ENCODE measurements around the gene TUBB3. TPM values are rescaled to one million over a fixed set of nuclear protein-coding genes. Genes with fewer than 3 reads are reported as not detected.
"Not testable (repeated sequence)": the region's sequence is repeated elsewhere in the genome, so short reads cannot be mapped to it uniquely, and the experiment has no call there.

TUBB3 gene
- total RNA-seq, 2 experiments from 2014 or later: not detected

DNA sequence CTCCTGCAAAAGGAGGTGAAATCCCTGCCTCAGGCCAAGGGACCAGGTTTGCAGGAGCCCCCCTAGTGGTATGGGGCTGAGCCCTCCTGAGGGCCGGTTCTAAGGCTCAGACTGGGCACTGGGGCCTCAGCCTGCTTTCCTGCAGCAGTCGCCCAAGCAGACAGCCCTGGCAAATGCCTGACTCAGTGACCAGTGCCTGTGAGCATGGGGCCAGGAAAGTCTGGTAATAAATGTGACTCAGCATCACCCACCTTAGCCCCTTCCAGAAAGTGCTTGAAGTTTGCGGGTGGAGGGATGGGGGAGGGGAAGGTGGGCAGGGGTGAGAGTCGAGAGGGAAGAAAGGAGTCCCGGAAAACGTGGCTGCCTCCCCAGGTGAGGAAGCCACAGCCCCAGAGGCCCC lies 2.4 kb upstream of the TUBB3 start:
- Mint-ChIP-seq H3K9me3 (no peaks in the 10 kb centered on the region), H3K4me1 (peaks cover 39% of the 10 kb centered on the region), H3K36me3 (no peaks in the 10 kb centered on the region), H3K27ac (no peak overlapping the region), H3K4me3 (no peak overlapping the region), H3K27me3 (peaks cover 62% of the 10 kb centered on the region)
- no peak for DNase-seq

DNA sequence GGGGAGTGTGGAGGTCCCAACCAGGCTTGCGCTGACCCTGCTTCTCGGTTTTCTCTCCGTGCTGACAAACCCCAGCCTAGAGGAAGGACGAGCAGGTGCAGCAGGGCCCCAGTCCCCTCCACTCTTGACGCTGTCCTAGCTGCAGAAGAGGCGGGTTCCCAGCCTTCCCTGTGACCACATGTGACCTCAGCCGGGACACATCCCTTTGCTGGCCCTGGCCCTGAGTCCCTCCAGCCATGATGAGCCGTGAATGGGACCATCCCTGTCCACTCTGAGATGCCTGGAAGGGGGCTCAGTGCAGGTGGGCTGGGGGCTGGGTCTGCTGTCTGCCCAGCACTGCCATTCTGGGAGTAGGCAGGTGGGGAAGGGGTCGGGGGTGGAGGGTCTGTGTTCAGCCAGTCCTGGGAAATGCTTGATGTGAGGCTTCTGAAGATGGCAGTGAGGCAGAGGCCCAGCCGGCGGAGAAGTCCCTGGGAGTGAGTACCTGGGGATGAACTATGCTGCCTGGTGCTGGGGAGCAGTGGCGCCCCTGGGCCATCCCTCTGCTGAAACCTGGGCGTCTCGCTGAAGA lies 1.9 kb upstream of the TUBB3 start:
- Mint-ChIP-seq H3K4me1 (peaks cover 39% of the 10 kb centered on the region), H3K9me3 (no peaks in the 10 kb centered on the region), H3K27me3 (peaks cover 62% of the 10 kb centered on the region), H3K4me3 (no peak overlapping the region), H3K27ac (no peak overlapping the region), H3K36me3 (no peaks in the 10 kb centered on the region)
- no peak for DNase-seq

DNA sequence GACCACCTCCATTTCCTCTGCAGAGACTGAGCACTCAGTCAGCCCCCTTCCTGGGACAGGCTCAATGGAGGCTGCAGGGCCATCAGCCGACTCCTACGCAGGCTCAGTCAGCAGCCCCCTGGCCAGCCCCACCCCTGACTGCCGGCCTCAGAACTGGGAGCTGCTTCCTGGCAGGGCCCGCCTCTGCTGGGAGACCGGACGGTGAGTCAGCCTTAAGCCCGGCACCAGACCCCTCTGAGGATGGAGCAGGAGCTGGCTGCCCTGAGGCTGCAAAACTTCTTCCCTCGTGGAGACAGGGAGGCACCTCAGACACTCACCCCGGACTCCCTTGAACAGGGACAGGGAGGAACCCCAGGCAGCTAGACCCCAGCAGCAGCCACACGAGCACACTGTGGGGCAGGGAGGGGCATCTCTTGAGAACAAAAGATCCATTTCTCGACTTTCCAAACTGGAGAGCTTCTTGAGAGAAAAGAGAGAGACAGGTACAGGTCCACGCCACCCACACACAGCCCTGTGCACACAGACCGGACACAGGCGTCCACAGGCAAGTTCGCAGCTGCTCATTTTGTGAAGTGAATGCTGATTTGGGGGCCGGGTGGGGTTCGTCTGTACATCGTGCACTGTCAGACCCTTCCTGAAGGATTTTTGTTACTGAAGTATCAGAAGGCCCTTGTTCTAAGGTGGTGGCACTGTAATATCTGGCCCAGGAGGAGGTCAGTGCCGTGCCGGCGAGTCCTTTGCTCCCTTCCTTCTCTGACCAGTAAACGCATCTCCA lies 1.3 kb upstream of the TUBB3 start:
- H3K4me3 Mint-ChIP-seq: no peak overlapping the region
- H3K4me1 Mint-ChIP-seq: peaks cover 39% of the 10 kb centered on the region
- DNase-seq: no peak
- no peaks in the 10 kb centered on the region for H3K36me3 Mint-ChIP-seq
- no peak overlapping the region for H3K27ac Mint-ChIP-seq
- H3K27me3 Mint-ChIP-seq: peaks cover 68% of the 10 kb centered on the region
- H3K9me3 Mint-ChIP-seq: no peaks in the 10 kb centered on the region

DNA sequence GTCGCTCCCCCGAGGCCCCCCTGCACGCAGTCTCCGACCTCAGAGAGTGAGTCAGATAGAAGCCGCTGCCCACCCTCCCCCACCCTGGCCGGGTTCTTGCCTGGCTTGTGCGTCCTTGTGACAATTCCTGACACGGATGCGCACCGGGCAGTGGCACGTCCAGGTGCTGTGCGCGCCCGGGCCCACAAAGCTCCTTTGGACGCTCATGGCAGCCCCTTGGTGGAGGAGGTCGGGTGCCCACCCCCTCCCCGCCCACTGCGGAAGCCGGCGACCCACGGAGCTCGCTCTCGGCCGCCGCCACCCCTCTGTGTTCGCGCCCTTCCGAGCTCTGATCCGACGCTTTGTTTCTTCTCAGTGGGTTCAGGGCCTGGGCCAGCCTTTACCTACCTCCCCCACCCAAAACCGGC lies 662 bp upstream of the TUBB3 start:
- peak; percentile 45 for DNase-seq
- Mint-ChIP-seq H3K27me3 (peaks cover 70% of the 10 kb centered on the region), H3K4me1 (peaks cover 37% of the 10 kb centered on the region), H3K9me3 (no peaks in the 10 kb centered on the region), H3K27ac (no peak overlapping the region), H3K4me3 (no peak overlapping the region), H3K36me3 (no peaks in the 10 kb centered on the region)

DNA sequence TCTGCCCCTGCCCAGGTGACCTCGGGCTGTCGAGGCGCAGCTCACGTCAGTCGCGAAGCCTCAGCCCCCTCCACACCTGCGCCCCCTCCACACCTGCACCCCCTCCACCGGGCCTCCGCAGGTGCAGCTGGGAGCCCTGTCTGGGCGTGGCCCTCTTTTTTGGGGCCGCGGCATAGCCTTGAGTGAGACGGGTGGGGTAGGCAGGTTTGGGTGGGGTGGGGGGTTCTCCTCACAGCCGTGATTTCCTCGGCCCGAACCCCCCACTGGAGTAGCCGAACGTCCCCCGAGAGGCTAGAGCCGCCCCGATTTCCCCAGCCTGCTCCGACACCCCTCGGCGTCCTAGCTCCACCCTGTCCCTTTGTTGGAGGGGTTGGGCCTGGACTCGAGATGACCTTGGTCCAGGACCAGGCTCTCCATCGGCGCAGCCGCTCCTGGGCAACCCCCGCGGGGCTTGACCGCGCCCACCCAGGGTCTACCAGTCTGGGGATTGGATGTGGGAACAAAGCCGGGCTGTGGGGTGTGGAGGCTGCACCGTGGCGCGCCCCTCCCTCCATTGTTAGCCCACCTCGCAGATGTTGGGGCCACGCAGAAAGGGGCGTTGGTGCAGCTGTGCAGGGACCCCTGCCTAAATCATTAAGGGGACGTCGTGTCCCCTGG lies 626 bp downstream of the TUBB3 start:
- no peaks in the 10 kb centered on the region for H3K9me3 Mint-ChIP-seq
- no peak overlapping the region for H3K4me3 Mint-ChIP-seq
- H3K27me3 Mint-ChIP-seq: peaks cover 77% of the 10 kb centered on the region
- no peak overlapping the region for H3K27ac Mint-ChIP-seq
- peaks cover 27% of the 10 kb centered on the region for H3K4me1 Mint-ChIP-seq
- no peaks in the 10 kb centered on the region for H3K36me3 Mint-ChIP-seq
- DNase-seq: no peak

DNA sequence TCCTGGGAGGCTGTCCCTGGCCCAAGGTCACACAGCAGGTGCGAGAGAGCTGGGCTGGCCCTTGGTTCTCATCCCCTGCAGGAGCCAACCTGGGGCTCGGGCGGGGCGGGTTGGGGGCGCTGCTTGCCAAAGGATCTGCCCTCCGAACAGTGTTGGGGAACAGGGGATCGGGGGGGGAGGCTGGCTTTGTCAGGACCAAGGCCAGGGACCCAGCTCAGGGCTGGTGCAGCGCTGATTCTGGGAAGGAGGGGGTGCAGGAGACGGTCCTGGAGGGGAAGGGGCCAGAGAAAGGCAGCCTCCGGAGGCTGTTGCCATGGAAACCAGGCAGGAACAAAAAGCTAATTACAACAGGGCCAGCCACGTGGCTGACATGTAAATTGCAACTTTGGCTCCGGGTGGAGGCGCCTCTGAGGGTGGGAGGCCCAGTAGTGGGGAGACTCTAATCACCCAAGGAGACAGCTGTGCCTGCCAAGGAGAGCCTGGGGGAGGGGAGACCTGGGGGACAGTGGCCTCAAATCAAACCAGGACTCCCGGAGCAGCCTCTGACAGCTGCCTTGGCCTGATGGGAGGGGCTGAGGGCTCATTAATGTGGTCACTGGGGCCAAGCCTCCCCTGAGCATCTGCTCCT lies 1.3 kb downstream of the TUBB3 start:
- Mint-ChIP-seq H3K27me3 (peaks cover 70% of the 10 kb centered on the region), H3K4me3 (no peak overlapping the region), H3K9me3 (no peaks in the 10 kb centered on the region)

DNA sequence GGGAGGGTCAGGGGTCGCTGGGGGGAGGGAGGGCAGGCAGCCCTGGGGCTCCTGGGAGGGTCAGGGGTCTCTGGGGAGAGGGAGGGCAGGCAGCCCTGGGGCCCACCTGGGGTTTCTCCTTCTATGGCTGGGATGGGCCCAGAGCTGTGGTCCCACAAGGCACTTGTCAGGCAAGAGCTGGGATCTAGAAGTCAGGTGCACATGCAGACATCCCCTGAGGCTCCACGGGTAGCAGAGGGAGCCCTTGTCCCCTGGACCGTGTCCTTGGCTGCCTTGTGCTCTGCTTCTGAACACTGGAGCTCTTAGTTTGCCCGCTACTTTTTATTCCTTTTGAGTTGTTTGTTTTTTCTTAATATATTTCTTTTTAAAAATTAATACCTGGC lies 1.8 kb downstream of the TUBB3 start:
- H3K27ac Mint-ChIP-seq: no peak overlapping the region
- peaks cover under 1% of the 10 kb centered on the region for H3K36me3 Mint-ChIP-seq
- H3K4me3 Mint-ChIP-seq: no peak overlapping the region
- peaks cover 68% of the 10 kb centered on the region for H3K27me3 Mint-ChIP-seq
- no peaks in the 10 kb centered on the region for H3K9me3 Mint-ChIP-seq
- no peak for DNase-seq
- H3K4me1 Mint-ChIP-seq: peaks cover 25% of the 10 kb centered on the region

More for the DNA sequence above, 1.3 kb downstream of the TUBB3 start:
- no peak overlapping the region for H3K27ac Mint-ChIP-seq
- DNase-seq: no peak
- H3K4me1 Mint-ChIP-seq: peaks cover 26% of the 10 kb centered on the region
- no peaks in the 10 kb centered on the region for H3K36me3 Mint-ChIP-seq

DNA sequence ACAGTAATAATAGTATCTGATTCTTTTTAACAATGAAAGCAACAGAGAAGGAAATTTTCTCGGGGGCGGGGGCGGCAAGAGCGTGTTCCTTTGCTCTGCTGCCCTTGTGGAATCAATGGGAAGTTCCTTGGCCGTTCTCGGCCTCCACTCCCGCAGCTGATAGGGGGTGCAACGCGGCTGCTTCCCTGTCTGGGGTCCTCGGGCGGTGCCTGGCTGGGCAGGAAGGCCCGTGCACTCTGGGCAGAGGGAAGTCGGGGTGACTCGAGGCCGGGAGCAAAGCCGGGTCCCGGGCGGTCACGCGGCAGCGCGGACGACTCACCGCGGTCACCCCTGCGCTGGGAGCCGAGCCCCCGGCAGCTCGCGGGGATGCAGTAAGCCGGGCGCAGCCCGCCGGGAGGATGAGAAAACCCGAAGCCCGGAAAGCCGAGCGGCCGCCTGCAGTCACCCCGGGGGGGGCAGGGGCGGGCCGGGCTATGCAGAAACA lies 2.5 kb downstream of the TUBB3 start:
- peaks cover 63% of the 10 kb centered on the region for H3K27me3 Mint-ChIP-seq
- no peak overlapping the region for H3K4me3 Mint-ChIP-seq
- H3K36me3 Mint-ChIP-seq: peaks cover 1% of the 10 kb centered on the region
- peaks cover 22% of the 10 kb centered on the region for H3K4me1 Mint-ChIP-seq
- no peak for DNase-seq
- H3K27ac Mint-ChIP-seq: no peak overlapping the region
- no peaks in the 10 kb centered on the region for H3K9me3 Mint-ChIP-seq

DNA sequence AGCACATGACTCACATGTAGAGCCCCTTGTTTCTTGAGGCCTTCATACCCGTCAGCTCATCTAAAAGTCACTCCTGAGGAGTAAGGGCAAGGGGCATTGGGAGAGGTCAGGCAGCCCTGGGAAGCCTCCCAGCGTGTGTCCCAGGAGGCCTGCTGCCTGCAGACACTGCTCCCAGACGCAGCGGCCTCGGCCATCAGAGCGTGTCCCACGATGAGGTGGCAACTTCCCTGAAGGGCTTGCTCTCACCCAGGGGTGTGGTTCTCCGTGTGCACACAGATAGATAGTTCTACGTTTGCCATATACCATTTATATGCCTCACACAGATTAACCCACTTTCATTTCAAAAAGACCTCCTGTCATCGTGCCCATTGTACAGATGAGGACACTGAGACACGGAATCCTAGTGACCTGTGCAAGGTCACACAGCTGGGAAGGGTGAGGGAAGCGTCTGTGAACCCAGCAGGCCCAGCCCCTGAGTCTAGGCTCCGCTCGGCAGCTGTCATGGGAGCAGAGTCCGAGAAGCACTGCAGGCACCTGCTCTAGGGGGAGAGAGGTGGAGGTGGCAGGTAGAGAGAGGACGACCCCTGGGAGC lies 8.3 kb downstream of the TUBB3 start:
- Mint-ChIP-seq H3K4me3 (no peak overlapping the region), H3K36me3 (peaks cover 1% of the 10 kb centered on the region), H3K27ac (no peak overlapping the region), H3K4me1 (no peaks in the 10 kb centered on the region), H3K9me3 (no peaks in the 10 kb centered on the region), H3K27me3 (peaks cover 31% of the 10 kb centered on the region)
- no peak for DNase-seq

DNA sequence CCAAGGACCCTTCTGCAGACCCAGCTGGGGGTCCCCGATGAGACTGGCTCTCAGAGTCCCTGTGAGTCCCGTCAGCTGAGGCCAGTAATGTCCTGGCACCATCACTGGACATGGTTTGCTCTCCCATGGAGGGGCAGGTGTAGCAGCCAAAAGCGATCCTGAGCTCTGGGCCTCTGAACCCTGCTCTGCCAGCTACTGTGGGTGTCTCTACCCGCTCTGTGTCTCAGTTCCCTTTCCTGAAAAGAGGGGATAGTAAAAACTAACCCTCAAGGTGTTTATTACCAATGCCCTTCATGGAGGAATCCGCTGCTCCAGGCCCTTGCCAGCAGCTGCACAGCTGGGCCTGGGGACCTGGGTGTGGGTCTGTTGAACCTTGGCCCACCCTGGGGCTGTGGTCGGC lies 8.8 kb downstream of the TUBB3 start:
- peaks cover 26% of the 10 kb centered on the region for H3K27me3 Mint-ChIP-seq
- no peaks in the 10 kb centered on the region for H3K9me3 Mint-ChIP-seq
- H3K4me3 Mint-ChIP-seq: no peak overlapping the region
- no peak for DNase-seq
- H3K27ac Mint-ChIP-seq: no peak overlapping the region
- peaks cover 1% of the 10 kb centered on the region for H3K36me3 Mint-ChIP-seq
- no peaks in the 10 kb centered on the region for H3K4me1 Mint-ChIP-seq

DNA sequence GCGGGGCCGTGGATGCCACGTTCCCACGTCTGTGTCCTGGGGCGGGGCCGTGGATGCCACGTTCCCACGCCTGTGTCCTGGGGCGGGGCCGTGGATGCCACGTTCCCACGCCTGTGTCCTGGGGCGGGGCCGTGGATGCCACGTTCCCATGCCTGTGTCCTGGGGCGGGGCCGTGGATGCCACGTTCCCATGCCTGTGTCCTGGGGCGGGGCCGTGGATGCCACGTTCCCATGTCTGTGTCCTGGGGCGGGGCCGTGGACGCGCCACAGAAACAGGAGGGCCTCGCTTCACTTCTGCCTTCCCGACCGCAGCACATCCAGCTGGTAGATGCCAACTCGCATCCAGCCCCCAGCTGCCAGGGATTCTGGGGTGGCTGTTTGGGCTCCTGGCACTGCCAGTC lies 10.9 kb downstream of the TUBB3 start:
- peaks cover 14% of the 10 kb centered on the region for H3K27me3 Mint-ChIP-seq
- not testable (repeated sequence) for H3K9me3 Mint-ChIP-seq, H3K36me3 Mint-ChIP-seq, H3K4me1 Mint-ChIP-seq, DNase-seq, H3K4me3 Mint-ChIP-seq, H3K27ac Mint-ChIP-seq

DNA sequence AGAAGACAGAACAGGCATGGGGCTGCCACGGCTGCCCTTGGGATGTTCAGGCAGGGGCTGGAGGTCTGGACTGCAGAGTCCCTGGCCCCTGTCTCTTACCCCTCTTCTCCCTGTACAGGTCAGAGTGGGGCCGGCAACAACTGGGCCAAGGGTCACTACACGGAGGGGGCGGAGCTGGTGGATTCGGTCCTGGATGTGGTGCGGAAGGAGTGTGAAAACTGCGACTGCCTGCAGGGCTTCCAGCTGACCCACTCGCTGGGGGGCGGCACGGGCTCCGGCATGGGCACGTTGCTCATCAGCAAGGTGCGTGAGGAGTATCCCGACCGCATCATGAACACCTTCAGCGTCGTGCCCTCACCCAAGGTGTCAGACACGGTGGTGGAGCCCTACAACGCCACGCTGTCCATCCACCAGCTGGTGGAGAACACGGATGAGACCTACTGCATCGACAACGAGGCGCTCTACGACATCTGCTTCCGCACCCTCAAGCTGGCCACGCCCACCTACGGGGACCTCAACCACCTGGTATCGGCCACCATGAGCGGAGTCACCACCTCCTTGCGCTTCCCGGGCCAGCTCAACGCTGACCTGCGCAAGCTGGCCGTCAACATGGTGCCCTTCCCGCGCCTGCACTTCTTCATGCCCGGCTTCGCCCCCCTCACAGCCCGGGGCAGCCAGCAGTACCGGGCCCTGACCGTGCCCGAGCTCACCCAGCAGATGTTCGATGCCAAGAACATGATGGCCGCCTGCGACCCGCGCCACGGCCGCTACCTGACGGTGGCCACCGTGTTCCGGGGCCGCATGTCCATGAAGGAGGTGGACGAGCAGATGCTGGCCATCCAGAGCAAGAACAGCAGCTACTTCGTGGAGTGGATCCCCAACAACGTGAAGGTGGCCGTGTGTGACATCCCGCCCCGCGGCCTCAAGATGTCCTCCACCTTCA lies 11.7 kb downstream of the TUBB3 start:
- peaks cover 1% of the 10 kb centered on the region for H3K36me3 Mint-ChIP-seq
- H3K9me3 Mint-ChIP-seq: no peaks in the 10 kb centered on the region
- H3K4me1 Mint-ChIP-seq: no peaks in the 10 kb centered on the region
- no peak for DNase-seq
- peaks cover 12% of the 10 kb centered on the region for H3K27me3 Mint-ChIP-seq
- H3K27ac Mint-ChIP-seq: no peak overlapping the region
- no peak overlapping the region for H3K4me3 Mint-ChIP-seq

DNA sequence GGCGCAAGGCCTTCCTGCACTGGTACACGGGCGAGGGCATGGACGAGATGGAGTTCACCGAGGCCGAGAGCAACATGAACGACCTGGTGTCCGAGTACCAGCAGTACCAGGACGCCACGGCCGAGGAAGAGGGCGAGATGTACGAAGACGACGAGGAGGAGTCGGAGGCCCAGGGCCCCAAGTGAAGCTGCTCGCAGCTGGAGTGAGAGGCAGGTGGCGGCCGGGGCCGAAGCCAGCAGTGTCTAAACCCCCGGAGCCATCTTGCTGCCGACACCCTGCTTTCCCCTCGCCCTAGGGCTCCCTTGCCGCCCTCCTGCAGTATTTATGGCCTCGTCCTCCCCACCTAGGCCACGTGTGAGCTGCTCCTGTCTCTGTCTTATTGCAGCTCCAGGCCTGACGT lies 12.5 kb downstream of the TUBB3 start:
- not testable (repeated sequence) for DNase-seq, H3K9me3 Mint-ChIP-seq, H3K27ac Mint-ChIP-seq, H3K36me3 Mint-ChIP-seq, H3K4me3 Mint-ChIP-seq, H3K4me1 Mint-ChIP-seq, H3K27me3 Mint-ChIP-seq

DNA sequence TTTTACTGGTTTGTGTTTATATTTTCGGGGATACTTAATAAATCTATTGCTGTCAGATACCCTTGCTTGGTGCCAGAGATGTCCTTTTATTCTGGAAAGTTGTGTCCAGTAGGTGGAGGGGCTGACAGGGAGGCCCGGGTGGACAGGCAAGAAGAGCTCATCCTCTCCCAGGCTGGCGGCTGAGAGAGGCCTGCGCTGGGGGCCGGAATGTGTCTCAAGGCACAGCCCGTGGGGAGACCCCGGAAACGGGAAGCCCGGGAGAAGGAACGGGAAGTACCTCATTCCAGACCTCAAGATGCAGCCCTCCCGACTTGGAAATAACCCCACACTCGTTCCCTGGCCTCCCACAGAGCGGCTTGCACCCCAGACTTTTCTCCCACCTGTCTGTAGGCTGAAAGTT lies 12.9 kb downstream of the TUBB3 start:
- H3K27ac Mint-ChIP-seq: no peak overlapping the region
- no peak overlapping the region for H3K4me3 Mint-ChIP-seq
- DNase-seq: no peak
- no peaks in the 10 kb centered on the region for H3K4me1 Mint-ChIP-seq
- no peaks in the 10 kb centered on the region for H3K36me3 Mint-ChIP-seq
- peaks cover 6% of the 10 kb centered on the region for H3K27me3 Mint-ChIP-seq
- no peaks in the 10 kb centered on the region for H3K9me3 Mint-ChIP-seq
